ENCODE data around the gene IGF2R. TPM values are rescaled to one million over a fixed set of nuclear protein-coding genes. Genes with fewer than 3 reads are reported as not detected.
A peak's percentile ranks its signal among the peaks of the same experiment; 100 is the strongest.

Gene IGF2R
- total and polyA plus RNA-seq, 2 of the 13 experiments (the other 11 are each of a cell fraction or from before 2014, with no cell fraction given): 38.3 to 70.0 TPM

- TF ChIP-seq GLMP (CRISPR knock-in tag; IDR thresholded peaks at IDR 0.05; ENCODE audit: borderline replicate concordance) (no peak), ZBTB26 (CRISPR knock-in tag; IDR thresholded peaks at IDR 0.05; ENCODE audit: borderline replicate concordance) (no peak; the same call in 1 of the 2 replicates), PTBP1 (IDR thresholded peaks at IDR 0.05; ENCODE audit: low read depth, low read length, poor library complexity, severe bottlenecking) (no peak), HNF4A (CRISPR knock-in tag; IDR thresholded peaks at IDR 0.05) (peak; percentile 30), KAT7 (CRISPR knock-in tag; IDR thresholded peaks at IDR 0.05; ENCODE audit: borderline replicate concordance) (no peak), CREM (IDR thresholded peaks at IDR 0.05) (no peak), CREM (CRISPR knock-in tag; IDR thresholded peaks at IDR 0.05) (no peak), PHF20 (CRISPR knock-in tag; IDR thresholded peaks at IDR 0.05) (no peak), UBTF (CRISPR knock-in tag; IDR thresholded peaks at IDR 0.05) (no peak), ZKSCAN8 (CRISPR knock-in tag; IDR thresholded peaks at IDR 0.05; ENCODE audit: borderline replicate concordance) (no peak), SKIL (CRISPR knock-in tag; IDR thresholded peaks at IDR 0.05; ENCODE audit: borderline replicate concordance) (no peak; the same call in 1 of the 2 replicates), ERF (CRISPR knock-in tag; IDR thresholded peaks at IDR 0.05) (no peak), ZNF703 (CRISPR knock-in tag; IDR thresholded peaks at IDR 0.05; ENCODE audit: borderline replicate concordance) (no peak), RFX3 (CRISPR knock-in tag; IDR thresholded peaks at IDR 0.05) (no peak), DR1 (CRISPR knock-in tag; IDR thresholded peaks at IDR 0.05) (no peak), GZF1 (CRISPR knock-in tag; IDR thresholded peaks at IDR 0.05) (no peak), NAIF1 (CRISPR knock-in tag; IDR thresholded peaks at IDR 0.05; ENCODE audit: borderline replicate concordance) (no peak), JUNB (CRISPR knock-in tag; IDR thresholded peaks at IDR 0.05; ENCODE audit: borderline replicate concordance) (no peak), ZNF800 (CRISPR knock-in tag; IDR thresholded peaks at IDR 0.05) (no peak), ZNF296 (CRISPR knock-in tag; conservative IDR thresholded peaks at IDR 0.05) (no peak)
These were observed 10.4 kb downstream of the IGF2R start (continued) for GRCh38 chr6:159979136-159979874.

All from HepG2 (cell line).